Activated CD4-positive, alpha-beta T cell treated with anti-CD3 and anti-CD28 coated beads, Interleukin-2, amount 50 U/mL, for 24 hours (primary cell): ENCODE measurements around the gene PBRM1.

Experiments used
- DNase-seq, 2 donors: peaks; one replicate each; pipeline ENCODE4 v3.0.0-alpha.2; 2020; ENCODE audit warnings: low read depth in 1 of 2, low spot score in 1 of 2

Gene PBRM1

DNA sequence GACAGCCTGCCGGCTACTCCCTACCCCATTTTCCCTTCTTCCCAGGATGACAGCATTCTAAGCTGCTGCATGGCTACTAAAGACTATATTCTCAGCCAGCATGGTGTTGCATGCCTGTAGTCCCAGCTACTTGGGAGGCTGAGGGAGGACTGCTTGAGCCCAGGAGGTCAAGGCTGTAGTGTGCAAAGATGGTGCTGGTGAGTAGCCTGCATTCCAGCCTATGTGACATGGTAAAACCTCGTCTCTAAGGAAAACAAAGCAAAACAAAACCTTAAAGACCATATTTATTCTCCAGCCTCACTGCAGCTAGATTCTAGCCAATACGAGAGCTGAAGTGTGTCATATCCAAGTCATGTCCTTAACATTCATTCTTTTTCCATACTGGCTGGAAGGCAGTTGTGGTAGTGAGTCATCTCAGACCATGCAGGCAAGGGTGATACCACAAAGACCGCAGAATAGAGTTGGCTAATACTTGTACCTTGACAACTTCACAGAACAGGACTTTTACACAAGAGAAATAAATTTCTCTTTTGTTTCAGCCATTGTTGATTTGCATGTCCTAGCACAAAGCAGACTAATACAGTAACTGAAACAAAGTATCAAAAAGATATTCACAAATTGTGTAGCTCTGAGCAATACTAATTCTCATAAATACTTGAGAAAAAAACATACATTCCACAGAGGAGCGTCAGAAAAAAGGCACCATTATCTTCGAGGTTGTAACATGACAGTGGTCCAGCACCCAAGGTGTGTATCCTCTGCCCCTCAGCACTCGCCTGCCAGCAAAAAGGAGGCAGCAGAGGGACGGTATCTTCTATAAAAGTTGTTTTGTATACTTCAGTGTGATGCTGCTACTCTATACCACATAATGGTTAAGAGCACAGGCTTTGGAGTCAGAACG is 14.8 kb downstream of the PBRM1 start:
- peak in 1 of 2 donors; percentile 52 for DNase-seq

DNA sequence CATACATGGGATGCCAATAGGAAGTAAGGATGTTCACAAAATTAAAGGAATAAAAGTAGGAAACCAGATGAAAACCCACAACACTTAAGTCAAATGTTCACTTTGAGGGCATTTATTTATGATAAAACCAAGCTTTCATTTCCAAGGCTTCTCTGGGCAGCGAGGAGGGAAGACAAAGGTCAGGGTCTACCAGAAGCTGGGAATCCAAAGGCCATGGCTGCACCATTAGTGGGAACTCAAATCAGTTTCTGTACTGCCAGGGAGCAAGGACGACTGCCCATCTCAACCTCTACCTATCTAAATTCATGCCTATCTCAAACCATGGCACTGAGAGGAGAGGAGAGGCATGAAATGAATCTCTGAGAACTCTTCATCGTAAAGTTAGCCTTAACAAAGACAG is 22.6 kb downstream of the PBRM1 start:
- no peak for DNase-seq

DNA sequence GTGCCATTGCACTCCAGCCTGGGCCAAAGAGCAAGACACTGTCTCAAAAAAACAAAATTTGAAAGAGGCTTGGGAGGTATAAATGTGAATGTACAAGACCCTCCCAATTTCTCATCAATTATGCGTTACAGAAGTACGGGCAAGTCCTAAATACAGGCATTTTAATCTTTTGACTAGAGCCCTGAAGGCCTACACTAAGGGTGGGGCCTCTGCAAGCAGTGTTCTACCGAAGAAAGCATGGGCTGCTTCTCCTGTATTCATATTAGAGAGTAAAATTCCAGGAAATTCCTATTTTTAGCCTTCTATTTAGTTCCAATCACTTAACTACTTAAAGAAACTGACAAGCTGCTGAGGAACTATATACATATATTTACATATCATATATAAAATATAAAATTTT is 25.7 kb downstream of the PBRM1 start:
- DNase-seq = no peak

DNA sequence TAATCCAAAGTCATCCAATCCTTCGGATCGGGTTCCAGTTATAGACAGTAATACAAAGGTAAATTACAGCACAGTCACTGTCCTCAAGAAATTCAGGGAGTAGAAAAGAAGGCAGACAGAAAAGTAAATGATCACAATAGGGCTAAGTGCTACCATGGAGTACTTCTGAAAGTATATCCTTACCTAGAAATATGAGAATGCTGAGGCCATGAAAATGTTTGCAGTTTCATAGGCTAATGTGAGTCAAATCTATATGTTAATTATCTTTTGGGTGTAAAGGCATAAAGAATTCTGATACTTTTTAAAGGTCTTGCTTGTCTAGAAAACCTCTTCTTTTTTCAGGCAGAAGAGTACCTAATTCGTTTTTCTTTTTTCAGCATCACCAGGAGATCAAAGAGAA is 29.8 kb downstream of the PBRM1 start:
- no peak for DNase-seq

DNA sequence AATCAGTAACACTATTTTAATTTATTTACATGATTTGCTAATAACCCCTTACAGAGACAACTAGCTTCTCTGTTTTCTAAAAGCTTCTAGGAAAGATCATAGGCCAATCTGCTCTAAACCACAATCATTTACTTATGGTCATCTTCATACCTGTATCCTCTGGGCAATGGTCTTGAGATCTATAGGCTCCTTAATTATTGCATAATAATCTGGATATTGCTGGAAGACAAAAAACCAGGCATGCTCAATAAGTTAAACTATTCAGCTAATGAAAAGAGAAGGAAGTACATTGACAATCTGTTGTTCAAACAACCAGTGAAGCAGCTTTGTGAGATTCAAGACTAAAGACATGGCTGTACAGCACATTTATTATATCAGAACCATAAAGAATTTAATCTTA is 34.1 kb downstream of the PBRM1 start:
- DNase-seq = no peak

DNA sequence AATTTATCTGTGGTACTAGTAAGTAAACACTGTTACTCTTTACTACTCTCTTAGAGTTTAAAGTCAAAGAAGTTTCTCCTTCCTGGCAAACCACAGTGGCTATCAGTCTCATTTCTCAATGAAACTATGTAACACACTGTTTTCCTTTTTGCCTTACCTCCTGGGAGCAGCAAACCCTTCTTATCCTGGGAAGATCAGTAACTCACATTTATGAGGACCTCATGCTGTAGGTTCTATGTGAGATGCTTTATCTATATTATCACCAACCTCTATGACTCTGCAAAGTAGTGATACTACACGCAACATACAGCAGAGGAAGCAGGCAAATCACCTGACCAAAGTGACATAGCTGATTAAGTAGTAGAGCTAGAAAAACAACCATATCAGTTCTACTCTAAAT is 35.3 kb downstream of the PBRM1 start:
- DNase-seq = no peak

DNA sequence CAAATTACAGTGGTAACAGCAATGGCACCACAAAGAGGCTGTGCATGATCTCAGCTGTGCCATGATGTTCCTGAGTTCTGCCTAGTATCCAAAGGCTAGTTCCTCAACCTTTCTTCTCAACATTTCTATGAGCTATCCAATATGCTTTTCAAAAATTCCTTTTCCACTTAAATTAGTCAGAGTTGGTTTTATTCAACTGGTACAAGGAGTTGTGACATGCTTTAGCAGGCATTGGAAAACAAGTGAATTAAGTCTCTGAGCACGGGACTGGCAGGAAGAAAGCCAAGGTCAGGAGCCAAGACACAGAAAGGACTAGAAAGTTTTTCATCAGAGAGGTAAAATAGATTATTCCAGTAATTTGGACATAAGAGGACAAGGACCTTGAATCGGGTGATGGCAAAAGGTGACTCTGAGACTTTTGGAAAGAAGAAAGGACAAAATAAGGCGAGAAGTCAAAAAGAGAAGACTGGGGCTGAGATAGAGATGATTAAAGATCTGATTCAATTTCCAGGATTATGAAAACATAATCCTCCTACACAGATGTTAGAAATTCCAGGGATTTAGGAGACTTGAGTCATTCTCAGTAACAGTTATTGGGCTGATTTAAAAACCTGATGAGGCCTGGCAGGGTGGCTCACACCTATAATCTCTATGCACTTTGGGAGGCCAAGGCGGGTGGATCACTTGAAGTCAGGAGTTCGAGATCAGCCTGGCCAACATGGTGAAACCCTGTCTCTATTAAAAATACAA is 36.1 kb downstream of the PBRM1 start:
- DNase-seq = no peak

DNA sequence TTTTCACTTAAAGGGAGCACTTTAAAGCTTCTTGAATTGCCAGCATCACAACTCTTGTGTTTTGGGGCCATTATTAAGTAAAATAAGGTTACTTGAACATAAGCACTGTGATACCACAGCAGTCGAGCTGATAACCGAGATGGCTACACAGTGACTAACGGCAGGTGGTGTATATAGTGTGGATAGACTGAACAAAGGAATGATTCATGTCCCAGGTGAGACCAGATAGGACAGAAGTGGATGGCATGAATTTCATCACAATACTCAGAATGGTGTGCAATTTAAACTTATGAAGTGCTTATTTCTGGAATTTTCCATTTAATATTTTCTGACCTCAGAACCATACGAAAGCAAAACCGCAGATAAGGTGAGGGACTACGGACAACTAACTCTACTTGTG is 40.2 kb downstream of the PBRM1 start:
- no peak for DNase-seq

DNA sequence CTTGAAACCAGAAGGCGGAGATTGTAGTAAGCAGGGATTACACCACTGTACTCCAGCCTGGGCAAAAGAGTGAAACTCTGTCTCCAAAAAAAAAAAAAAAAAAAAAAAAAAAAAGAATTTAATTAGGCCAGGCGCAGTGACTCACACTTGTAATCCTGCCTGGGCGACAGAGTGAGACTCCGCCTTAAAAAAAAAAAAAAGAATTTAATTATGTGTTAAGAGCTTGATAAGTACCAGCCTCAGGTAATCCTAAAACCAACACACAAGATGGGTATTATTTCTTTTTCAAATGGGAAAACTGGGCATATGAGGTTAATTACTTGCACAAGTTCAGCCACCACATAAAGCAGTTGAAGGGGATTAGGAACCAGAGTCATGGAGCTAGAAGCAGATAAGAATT is 49.0 kb downstream of the PBRM1 start:
- no peak for DNase-seq

DNA sequence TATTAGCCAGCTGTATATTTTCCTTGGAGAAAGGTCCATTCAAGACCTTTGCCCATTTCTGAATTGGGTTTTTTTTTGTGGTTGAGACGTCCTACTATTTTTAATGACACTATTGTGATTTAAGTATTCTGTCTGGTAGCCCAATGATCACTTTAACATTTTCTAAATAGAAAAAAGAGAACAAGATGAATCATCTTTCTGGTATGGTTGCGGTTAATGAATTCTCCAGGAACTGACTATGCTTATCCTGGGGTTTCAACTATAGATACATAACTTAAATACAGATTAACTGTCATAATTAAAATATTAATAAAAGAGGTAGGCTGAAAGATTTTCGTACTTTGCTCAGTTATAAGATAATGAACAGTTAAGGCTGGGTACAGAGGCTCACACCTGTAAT is 51.9 kb downstream of the PBRM1 start:
- no peak for DNase-seq

DNA sequence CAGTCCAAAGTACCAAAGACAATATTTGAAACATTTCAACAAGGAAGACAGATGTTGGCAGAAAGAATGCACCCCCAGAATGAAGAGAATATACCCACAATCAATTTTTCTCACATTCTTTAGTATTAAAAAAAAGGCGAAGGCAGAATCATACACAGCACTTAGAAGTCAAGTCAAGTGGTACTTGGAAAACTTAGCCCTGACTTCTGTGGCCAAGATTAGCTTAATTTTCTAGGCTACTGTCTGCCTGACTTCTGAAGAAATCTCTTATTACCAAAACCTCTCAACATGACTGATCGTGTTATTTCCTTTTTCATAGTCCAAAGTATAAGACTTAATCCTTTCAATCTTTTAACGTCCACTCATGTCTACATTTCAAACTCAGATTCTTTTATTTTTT is 60.7 kb downstream of the PBRM1 start:
- no peak for DNase-seq

DNA sequence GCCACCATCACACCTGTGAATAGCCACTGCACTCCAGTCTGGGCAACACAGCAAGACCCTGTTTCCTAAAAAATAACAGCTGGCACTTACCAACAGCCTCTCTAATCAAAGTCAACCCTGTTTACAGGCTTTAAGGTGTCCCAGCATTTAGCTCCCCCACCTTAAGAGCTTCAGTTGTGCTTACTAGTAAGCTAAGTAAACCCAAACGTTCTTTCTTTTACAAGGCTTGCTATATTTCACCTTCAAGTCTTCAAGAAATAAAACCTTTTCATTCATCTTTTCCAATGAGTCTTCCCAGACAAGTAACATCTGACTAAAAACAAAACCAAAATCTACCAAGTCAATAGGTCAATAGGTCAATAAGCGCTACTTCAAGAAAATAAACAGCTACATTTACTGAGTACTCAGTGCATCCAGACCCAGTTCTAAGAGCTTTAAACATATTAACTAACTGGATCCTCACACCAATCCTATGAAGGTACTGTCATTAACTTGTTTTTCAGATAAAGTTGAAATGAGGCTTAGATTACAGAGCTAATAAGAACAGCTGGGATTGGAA is 62.4 kb downstream of the PBRM1 start:
- DNase-seq = no peak

DNA sequence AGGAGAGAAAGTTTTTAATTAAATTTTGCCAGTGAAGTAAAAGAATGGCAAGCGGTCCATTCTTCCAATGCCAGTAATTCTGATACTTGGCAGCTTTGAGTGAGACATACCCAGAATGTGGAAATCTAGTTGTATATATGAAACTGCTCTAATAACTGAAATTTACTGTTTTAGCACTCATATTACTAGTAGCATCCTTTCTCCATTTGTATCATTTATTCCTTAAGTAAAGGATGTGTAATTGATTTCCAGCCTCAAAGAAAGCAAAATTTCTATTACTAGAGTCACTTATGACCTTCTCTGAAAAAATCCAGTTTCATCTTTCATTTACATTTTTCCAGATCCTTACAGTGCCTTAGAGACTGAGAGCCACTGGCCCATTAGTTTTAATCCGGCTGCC is 65.1 kb downstream of the PBRM1 start:
- DNase-seq = no peak

DNA sequence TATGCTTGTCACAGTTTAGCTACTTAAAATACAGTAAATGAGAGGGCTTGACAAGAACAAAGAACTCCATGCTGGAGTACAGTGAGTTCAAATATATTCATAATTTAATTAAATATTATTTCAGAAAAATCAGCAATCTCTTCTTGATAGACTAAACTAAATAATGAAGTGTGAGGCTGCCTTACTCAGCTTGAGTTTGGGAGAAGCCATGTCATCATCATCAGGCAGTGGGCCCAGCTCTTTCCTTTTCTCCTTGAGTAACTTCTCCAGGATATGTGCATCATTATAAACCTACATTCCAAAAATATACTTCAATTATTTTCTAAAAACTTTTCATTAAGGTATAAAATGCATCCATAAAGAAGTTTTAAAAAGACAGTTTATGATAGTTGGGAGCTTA is 70.5 kb downstream of the PBRM1 start:
- DNase-seq = no peak

DNA sequence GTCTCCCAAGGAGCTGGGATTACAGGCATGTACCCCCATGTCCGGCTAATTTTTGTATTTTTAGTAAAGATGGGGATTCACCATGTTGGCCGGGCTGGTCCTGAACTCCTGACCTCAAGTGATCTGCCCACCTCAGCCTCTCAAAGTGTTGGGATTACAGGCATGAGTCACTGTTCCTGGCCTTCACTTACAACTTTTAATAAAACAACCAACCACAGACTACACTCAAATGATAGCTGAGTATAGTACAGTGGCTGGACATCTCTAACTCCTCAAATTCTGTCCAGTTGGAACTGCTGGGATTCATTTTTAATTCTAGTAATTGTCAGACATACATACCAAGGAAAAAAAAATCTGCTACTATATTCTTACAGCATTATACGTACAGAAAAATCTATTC is 71.0 kb downstream of the PBRM1 start:
- no peak for DNase-seq

DNA sequence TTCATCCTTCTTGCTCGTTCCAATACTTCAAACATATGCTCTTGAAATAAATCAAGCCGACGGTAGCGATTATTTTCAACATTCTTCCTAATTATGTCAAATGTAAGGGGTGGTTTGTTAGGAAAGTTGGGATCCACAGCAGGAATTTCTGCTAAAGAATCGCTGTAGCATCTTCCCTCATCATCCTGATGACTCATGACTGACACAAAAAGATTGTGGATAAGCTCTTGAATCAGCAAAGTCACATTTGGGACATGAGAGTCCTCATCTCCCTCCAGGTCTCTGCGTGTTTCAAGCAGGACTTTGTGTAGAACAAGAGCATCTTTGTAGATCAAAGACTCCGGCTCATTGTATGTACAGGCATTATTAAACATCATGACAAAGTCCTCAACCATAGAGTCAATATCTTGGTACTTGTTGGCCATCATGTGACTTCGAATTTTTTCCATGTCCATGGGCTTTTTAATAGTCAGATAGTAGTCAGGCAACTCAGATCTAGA is 76.3 kb downstream of the PBRM1 start:
- no peak for DNase-seq

DNA sequence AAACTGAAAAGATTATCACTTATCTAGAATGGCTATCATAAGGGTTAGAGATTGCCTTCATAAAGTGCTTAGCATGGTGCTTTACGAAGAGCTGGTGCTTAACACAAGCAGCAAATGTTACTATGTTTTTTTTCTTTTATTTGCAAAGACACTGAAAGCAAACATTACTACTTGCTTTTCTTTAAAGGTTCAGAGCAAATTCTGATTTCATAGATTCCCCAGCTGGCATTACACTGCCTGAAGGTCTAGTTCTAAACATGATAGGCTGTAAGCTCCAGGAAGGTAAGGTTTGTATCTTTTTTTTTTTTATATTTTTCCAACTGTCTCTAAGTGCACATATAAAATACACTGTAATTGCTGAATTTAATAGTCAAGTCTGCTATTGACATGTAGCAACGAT is 77.4 kb downstream of the PBRM1 start:
- DNase-seq = no peak

DNA sequence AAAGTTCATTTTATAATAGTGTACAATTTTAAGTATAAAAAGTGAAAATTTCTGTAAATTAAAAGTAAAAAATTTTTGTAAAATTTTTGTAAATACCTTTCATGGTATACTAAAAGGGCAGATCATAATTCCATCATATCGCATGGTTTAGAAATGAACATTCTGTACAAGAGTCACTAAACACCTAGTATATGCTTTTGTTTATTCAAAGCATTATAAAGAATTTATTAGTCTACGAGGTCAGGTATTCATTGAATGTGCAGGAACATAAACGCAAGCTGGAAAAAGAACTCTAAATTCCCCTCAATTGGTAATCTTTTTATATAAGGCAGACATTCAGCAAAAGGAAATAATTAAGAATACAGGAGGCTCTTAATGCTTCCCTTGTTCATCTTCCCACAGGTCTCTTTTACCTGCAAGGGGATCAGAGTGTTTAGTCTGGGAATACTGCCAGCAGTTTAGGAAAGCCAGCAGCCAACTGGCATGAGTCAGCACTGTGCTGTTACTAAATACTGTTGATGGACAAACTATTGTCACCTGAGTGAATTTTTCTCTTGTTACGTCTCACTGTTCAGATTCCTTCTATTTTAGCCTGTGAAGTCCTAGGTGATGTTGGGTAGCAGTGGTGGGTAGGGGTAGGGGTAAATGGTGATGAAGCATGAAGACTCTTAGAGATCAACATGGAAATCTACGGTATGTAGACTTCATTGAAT is 79.2 kb downstream of the PBRM1 start:
- no peak for DNase-seq

DNA sequence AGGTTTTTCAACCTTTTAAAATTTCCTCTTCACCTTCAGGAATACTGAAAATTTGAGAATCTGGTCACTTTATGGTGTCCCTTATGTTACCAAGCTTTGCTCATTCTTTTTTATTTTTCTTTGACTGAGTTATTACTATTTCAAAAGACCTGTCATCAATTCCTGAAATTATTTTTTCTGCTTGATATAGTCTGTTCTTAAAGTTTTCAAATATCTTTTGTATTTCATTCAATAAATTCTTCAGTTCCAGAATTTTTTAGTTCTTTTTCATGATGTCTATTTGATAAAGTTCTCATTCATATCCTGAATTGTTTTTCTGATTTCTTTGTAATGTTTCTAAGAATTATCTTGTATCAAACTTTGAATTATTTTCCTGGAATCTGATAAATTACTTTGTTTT is 85.5 kb downstream of the PBRM1 start:
- DNase-seq = no peak

DNA sequence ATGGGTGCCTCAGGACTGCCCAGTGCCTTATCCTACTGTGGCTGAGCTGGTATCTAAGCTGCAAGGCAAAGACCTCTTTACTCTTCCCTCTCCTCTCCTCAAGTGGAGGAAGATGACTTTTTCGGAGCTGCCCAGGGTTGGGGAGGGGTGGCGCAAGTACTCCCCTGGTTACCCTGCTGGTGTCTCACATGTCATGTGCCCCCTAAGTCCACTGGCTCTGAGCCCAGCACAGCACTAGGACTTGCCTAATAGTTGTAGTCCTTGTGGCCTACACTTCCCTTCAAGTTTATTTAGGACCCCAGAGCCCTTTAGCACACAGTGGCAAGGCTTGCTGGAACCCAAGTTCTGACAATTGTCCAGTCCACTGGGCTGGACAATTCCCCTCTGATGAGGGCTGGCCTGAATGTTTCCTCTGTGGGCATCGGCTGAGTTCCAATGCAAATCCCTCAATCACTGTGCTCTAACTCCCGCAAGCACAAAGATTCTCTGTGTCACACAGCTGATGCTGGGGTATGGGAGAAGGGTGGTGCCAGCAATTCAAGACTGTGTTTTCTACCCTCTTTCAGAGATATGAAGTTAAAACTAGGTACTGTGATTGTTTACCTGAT is 89.0 kb downstream of the PBRM1 start:
- no peak for DNase-seq

DNA sequence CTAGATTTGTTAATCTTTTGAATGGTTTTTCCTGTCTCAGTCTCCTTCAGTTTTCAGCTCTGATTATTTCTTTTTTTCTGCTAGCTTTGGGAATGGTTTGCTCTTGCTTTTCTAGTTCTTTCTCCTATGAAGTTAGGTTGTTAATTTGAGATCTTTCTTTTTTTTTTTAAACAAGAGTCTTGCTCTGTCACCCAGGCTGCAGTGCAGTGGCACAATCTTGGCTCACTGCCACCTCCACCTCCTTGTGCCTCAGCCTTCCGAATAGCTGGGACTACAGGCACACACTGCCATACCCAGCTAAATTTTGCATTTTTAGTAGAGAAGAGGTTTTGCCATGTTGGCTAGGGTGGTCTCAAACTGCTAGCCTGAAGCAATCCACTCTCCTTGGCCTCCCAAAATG is 92.6 kb downstream of the PBRM1 start:
- no peak for DNase-seq
